HepG2 (cell line): ENCODE data around the gene STOML1. TPM values are rescaled to one million over a fixed set of nuclear protein-coding genes. Genes with fewer than 3 reads are reported as not detected.

ENCODE experiments used
- ATAC-seq: fragments of 200-7000 bp; cut with Tn5 transposase; 3 replicates; pipeline ENCODE4 v1.9.1; 2020; ENCODE audit warnings: mild to moderate bottlenecking, moderate library complexity
- BruUV-seq: library from RNA; stranded (reverse); fragments of 400-500 nt; replicated peaks from 2 replicates; lab custom pipeline; 2021; lab: Mats Ljungman, UMichigan
- CTCF ChIA-PET: fragments of 300-600 bp; formaldehyde crosslinking; extraction: SDS; loops from one replicate; lab custom pipeline; 2021; ENCODE audit warnings: low total read pairs, inconsistent platforms, low intra/inter-chr PET ratio; lab: Yijun Ruan, JAX
- POLR2A ChIA-PET: fragments of 350-600 bp; sonication (Branson Sonifier 250); formaldehyde crosslinking; loops from one replicate; lab custom pipeline; 2020; ENCODE audit warnings: antibody characterized with exemption, inconsistent platforms; lab: Yijun Ruan, JAX
- DNase-seq: peaks from one replicate; pipeline ENCODE4 v3.0.0-alpha.2; 2015; ENCODE audit warnings: low spot score
- FAIRE-seq: peaks from 3 replicates; lab custom pipeline; 2011; peaks lifted over from hg19 to GRCh38; lab: Jason Lieb, UNC
- H2AFZ ChIP-seq: one replicate; pipeline ENCODE4 v1.6.1; 2011; ENCODE audit warnings: low read length, inconsistent platforms
- H3K27ac ChIP-seq: fragments of 300-600 bp; 3 replicates; pipeline ENCODE4 v1.8.0; 2011; ENCODE audit warnings: mixed run types, mild to moderate bottlenecking, mixed read lengths, low read length, inconsistent platforms; ENCODE audit not compliant: insufficient read depth; ENCODE audit errors: extremely low read length
- H3K27me3 ChIP-seq, 2 experiments: fragments of 200-600 bp in 1 of 2; 2 replicates in 1 of 2; 3 replicates in 1 of 2; pipeline versions ENCODE4 v1.6.0 to v1.8.0; 2011; ENCODE audit warnings: low read length in 2 of 2, mild to moderate bottlenecking in 2 of 2, moderate library complexity in 2 of 2, inconsistent platforms in 1 of 2; ENCODE audit not compliant: insufficient read depth in 2 of 2, control insufficient read depth in 1 of 2
- H3K36me3 ChIP-seq, 2 experiments: fragments of 200-600 bp in 1 of 2; replicated peaks in 1 of 2; 2 replicates in 1 of 2; 3 replicates in 1 of 2; pipeline versions ENCODE4 v1.5.1 to v1.8.0; 2011; ENCODE audit warnings: low read length in 2 of 2, inconsistent platforms in 1 of 2; ENCODE audit not compliant: insufficient read depth in 2 of 2, control insufficient read depth in 1 of 2
- H3K4me1 ChIP-seq: 2 replicates; pipeline ENCODE4 v1.5.1; 2012; ENCODE audit warnings: low read length, inconsistent platforms; ENCODE audit not compliant: insufficient read depth
- H3K4me2 ChIP-seq: 2 replicates; pipeline ENCODE4 v1.6.0; 2011; ENCODE audit warnings: low read depth, low read length, inconsistent platforms
- H3K4me3 ChIP-seq, 3 experiments: fragments of 200-600 bp in 1 of 3; sonication (generic), shearing (Covaris generic) in 1 of 3; replicated peaks in 1 of 3; 2 replicates each; pipeline ENCODE4 v1.5.1; 2011 to 2016; ENCODE audit warnings: low read length in 3 of 3, inconsistent platforms in 2 of 3, low read depth in 2 of 3, mild to moderate bottlenecking in 2 of 3, control low read depth in 1 of 3, mixed read lengths in 1 of 3; ENCODE audit not compliant: insufficient read depth in 1 of 3
- H3K79me2 ChIP-seq: one replicate; pipeline ENCODE4 v1.6.1; 2011; ENCODE audit warnings: low read length, inconsistent platforms; ENCODE audit not compliant: insufficient read depth
- H3K9ac ChIP-seq: 2 replicates; pipeline ENCODE4 v1.6.0; 2011; ENCODE audit warnings: mild to moderate bottlenecking, low read depth, low read length, inconsistent platforms; ENCODE audit not compliant: insufficient read depth
- H3K9me3 ChIP-seq: 2 replicates; pipeline ENCODE4 v1.5.1; 2012; ENCODE audit warnings: mild to moderate bottlenecking, low read length
- H4K20me1 ChIP-seq: 2 replicates; pipeline ENCODE4 v1.6.0; 2011; ENCODE audit warnings: inconsistent platforms, mild to moderate bottlenecking, low read length, moderate library complexity; ENCODE audit not compliant: insufficient read depth
- GPN1 ChIP-seq: sonication (generic); formaldehyde crosslinking; IDR thresholded peaks from 2 replicates; pipeline ENCODE4 v1.5.1; 2020; ENCODE audit warnings: missing genetic modification reagents, borderline replicate concordance
- KDM6A ChIP-seq: IDR thresholded peaks from 2 replicates; pipeline ENCODE4 v1.6.1; 2016; ENCODE audit warnings: low read depth
- KLF13 ChIP-seq: sonication (generic); formaldehyde crosslinking; IDR thresholded peaks from 2 replicates; pipeline ENCODE4 v1.4.0; 2020; ENCODE audit warnings: mild to moderate bottlenecking, missing genetic modification reagents
- KMT2A ChIP-seq: sonication (generic); formaldehyde crosslinking; IDR thresholded peaks from 2 replicates; pipeline ENCODE4 v1.4.0; 2020; ENCODE audit warnings: missing genetic modification reagents
- MLLT10 ChIP-seq: sonication (generic); formaldehyde crosslinking; IDR thresholded peaks from 2 replicates; pipeline ENCODE4 v1.4.0; 2020; ENCODE audit warnings: missing genetic modification reagents
- REPIN1 ChIP-seq: sonication (generic); formaldehyde crosslinking; IDR thresholded peaks from 2 replicates; pipeline ENCODE4 v1.8.0; 2022; ENCODE audit warnings: missing genetic modification reagents, low read depth, mild to moderate bottlenecking, borderline replicate concordance
- SETDB1 ChIP-seq: sonication (generic); formaldehyde crosslinking; IDR thresholded peaks from 2 replicates; pipeline ENCODE4 v1.5.1; 2020; ENCODE audit warnings: missing genetic modification reagents, mild to moderate bottlenecking, borderline replicate concordance
- SNAPC4 ChIP-seq: sonication (generic); formaldehyde crosslinking; IDR thresholded peaks from 2 replicates; pipeline ENCODE4 v1.4.0; 2020; ENCODE audit warnings: mild to moderate bottlenecking, missing genetic modification reagents
- ZBTB21 ChIP-seq: sonication (generic); formaldehyde crosslinking; IDR thresholded peaks from 2 replicates; pipeline ENCODE4 v1.4.0; 2020; ENCODE audit warnings: missing genetic modification reagents
- ZNF44 ChIP-seq: sonication (generic); formaldehyde crosslinking; IDR thresholded peaks from 2 replicates; pipeline ENCODE4 v1.5.1; 2020; ENCODE audit warnings: mild to moderate bottlenecking, missing genetic modification reagents
- ZNF639 ChIP-seq: conservative IDR thresholded peaks from 2 replicates; pipeline ENCODE4 v1.6.1; 2018; ENCODE audit warnings: missing genetic modification reagents
- WGBS: methylation state at CpG from one replicate; pipeline ENCODE4 v1.1.6; 2017; ENCODE audit warnings: low lambda C conversion rate; 5-methylcytosine and 5-hydroxymethylcytosine counted together
- in situ Hi-C: cut with HindIII; loops from 2 replicates; pipeline ENCODE4 v1.10.0; 2017; ENCODE audit warnings: low pct_unique_long_range_greater_than_20kb; ENCODE audit not compliant: extremely low pct_ligation_motif_present
- intact Hi-C: fragments of 100-400 bp; cut with micrococcal nuclease; formaldehyde crosslinking; loops from one replicate; pipeline ENCODE4 v1.10.0; 2022; ENCODE audit not compliant: unreplicated experiment
- polyA plus RNA-seq, 8 experiments: library from polyadenylated mRNA; depleted of rRNA in 3 of 8; stranded (reverse) in 7 of 8; unstranded in 1 of 8; fragments of >200 nt; fragmentation: Illumina TruSeq in 4 of 8; extraction: Trizol in 4 of 8; gene quantifications; 2 replicates each; pipeline versions ENCODE4 v1.2.1 to v1.2.3, GENCODE V29; 2011 to 2016; ENCODE audit warnings: low read depth in 4 of 8, missing spikeins in 1 of 8, mixed read lengths in 1 of 8; ENCODE audit not compliant: insufficient read depth in 1 of 8
- total RNA-seq, 5 experiments: library from RNA; depleted of rRNA; stranded (reverse); fragments of >200 nt; fragmentation: Illumina TruSeq; extraction: Trizol; gene quantifications; 2 replicates each; pipeline ENCODE4 v1.2.3, GENCODE V29; 2016; ENCODE audit warnings: low read depth in 1 of 5

Gene STOML1
- total and polyA plus RNA-seq, 2 of the 13 experiments (the other 11 are each of a cell fraction or from before 2014, with no cell fraction given): 3.5 to 3.7 TPM

- Histone ChIP-seq H3K36me3 (no peaks in the 10 kb centered on the region; a peak in 1 of 5 replicates), H4K20me1 (no peaks in the 10 kb centered on the region), H3K9ac (no peak overlapping the region), H2AFZ (no peak overlapping the region), H3K27ac (no peak overlapping the region), H3K9me3 (no peaks in the 10 kb centered on the region), H3K79me2 (no peaks in the 10 kb centered on the region), H3K4me3 (no peak overlapping the region), H3K4me2 (no peak overlapping the region), H3K4me1 (peaks cover 12% of the 10 kb centered on the region; the same call in 1 of the 2 replicates), H3K27me3 (no peaks in the 10 kb centered on the region; a peak in 1 of 5 replicates)
- no TSS peak for BruUV-seq
- ATAC-seq: no peak
- 71% methylated on average over 1 of the region's 1 CpG for WGBS
- in situ Hi-C loops (no loop called here), intact Hi-C loops (no loop called here)
- POLR2A ChIA-PET: no interaction called here
- no peak for DNase-seq
- CTCF ChIA-PET: no interaction called here
- TF ChIP-seq ZNF44 (no peak), KMT2A (CRISPR knock-in tag) (no peak), REPIN1 (CRISPR knock-in tag) (no peak), KDM6A (CRISPR knock-in tag) (no peak), KLF13 (no peak), MLLT10 (CRISPR knock-in tag) (no peak)
- FAIRE-seq: no peak
These were observed 5.4 kb downstream of the STOML1 start for GRCh38 chr15:73986776-73987056.

- POLR2A ChIA-PET: no interaction called here
- no peak for FAIRE-seq
- 47% methylated on average over 6 of the region's 7 CpGs for WGBS
These were observed 5.9 kb downstream of the STOML1 start for GRCh38 chr15:73986055-73986775.

More at GRCh38 chr15:73986055-73986775, 5.9 kb downstream of the STOML1 start:
- H4K20me1 ChIP-seq: no peaks in the 10 kb centered on the region
- H3K36me3 ChIP-seq: no peaks in the 10 kb centered on the region; a peak in 1 of 5 replicates
- no peaks in the 10 kb centered on the region for H3K9me3 ChIP-seq
- ATAC-seq: no peak
- in situ Hi-C loops (no loop called here), intact Hi-C loops (no loop called here)
- H3K27ac ChIP-seq: no peak overlapping the region
- H3K4me2 ChIP-seq: no peak overlapping the region
- no peak for TF ChIP-seq REPIN1 (CRISPR knock-in tag)
- no peak for TF ChIP-seq SNAPC4 (CRISPR knock-in tag)
- TF ChIP-seq GPN1 (CRISPR knock-in tag): no peak
- TF ChIP-seq ZNF639 (CRISPR knock-in tag): no peak
- no peak for TF ChIP-seq SETDB1 (CRISPR knock-in tag)
- TF ChIP-seq ZBTB21 (CRISPR knock-in tag): no peak
- H3K27me3 ChIP-seq: no peaks in the 10 kb centered on the region; a peak in 1 of 5 replicates
- H2AFZ ChIP-seq: no peak overlapping the region
- peaks cover 9% of the 10 kb centered on the region; the same call in 1 of the 2 replicates for H3K4me1 ChIP-seq
- H3K4me3 ChIP-seq: no peak overlapping the region
- DNase-seq: no peak
- H3K9ac ChIP-seq: no peak overlapping the region
- BruUV-seq: no TSS peak
- no peaks in the 10 kb centered on the region for H3K79me2 ChIP-seq
- CTCF ChIA-PET: no interaction called here
